ENCODE data around the gene CFAP100.

DNA sequence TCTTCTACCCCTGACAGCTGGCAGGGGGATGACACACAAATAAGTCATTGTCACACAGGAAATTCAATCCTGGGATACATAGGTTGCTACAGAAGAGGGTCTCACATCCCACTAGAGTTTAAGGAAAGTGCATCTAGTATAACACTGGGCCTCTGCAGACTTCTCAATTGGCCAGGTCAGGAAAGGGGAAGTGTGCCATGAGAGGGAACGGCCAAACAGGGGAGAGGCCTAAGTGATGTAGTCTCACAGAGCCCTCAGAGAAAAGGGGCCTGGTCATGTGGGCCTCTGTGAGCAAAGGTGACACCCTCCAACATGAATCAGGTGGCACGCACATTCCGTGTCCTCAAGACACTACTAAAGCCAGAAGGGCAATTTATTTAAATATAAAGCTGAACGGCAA lies 69.8 kb downstream of the CFAP100 start:
- TF ChIP-seq, protein P1, sequence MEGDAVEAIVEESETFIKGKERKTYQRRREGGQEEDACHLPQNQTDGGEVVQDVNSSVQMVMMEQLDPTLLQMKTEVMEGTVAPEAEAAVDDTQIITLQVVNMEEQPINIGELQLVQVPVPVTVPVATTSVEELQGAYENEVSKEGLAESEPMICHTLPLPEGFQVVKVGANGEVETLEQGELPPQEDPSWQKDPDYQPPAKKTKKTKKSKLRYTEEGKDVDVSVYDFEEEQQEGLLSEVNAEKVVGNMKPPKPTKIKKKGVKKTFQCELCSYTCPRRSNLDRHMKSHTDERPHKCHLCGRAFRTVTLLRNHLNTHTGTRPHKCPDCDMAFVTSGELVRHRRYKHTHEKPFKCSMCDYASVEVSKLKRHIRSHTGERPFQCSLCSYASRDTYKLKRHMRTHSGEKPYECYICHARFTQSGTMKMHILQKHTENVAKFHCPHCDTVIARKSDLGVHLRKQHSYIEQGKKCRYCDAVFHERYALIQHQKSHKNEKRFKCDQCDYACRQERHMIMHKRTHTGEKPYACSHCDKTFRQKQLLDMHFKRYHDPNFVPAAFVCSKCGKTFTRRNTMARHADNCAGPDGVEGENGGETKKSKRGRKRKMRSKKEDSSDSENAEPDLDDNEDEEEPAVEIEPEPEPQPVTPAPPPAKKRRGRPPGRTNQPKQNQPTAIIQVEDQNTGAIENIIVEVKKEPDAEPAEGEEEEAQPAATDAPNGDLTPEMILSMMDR (IDR thresholded peaks at IDR 0.05) = no peak
- TF ChIP-seq POLR2A (IDR thresholded peaks at IDR 0.05) = no peak

Data from esophagus squamous epithelium (tissue), 4 donors.